Parathyroid adenoma (tissue), 2 donors: ENCODE data around the gene EIF4ENIF1.

ENCODE experiments used
- H2AFZ ChIP-seq: fragments of 300-600 bp; sonication (generic); one replicate; pipeline ENCODE4 v1.7.0; 2017; ENCODE audit warnings: antibody characterized with exemption, mild to moderate bottlenecking
- H3K27ac ChIP-seq: fragments of 300-600 bp; sonication (generic); one replicate; pipeline ENCODE4 v1.7.0; 2017
- H3K27me3 ChIP-seq: fragments of 300-600 bp; sonication (generic); one replicate; pipeline ENCODE4 v1.7.0; 2017; ENCODE audit warnings: low read length; ENCODE audit not compliant: control insufficient read depth, insufficient read depth
- H3K36me3 ChIP-seq: fragments of 300-600 bp; sonication (generic); one replicate; pipeline ENCODE4 v1.7.0; 2017; ENCODE audit warnings: low read length; ENCODE audit not compliant: control insufficient read depth, insufficient read depth
- H3K4me1 ChIP-seq: fragments of 300-600 bp; sonication (generic); one replicate; pipeline ENCODE4 v1.7.0; 2017; ENCODE audit warnings: control low read depth
- H3K4me2 ChIP-seq: fragments of 300-600 bp; sonication (generic); one replicate; pipeline ENCODE4 v1.7.0; 2017; ENCODE audit warnings: low read length
- H3K4me3 ChIP-seq: fragments of 300-600 bp; sonication (generic); one replicate; pipeline ENCODE4 v1.7.0; 2017; ENCODE audit warnings: low read depth, low read length
- H3K79me2 ChIP-seq: fragments of 300-600 bp; sonication (generic); one replicate; pipeline ENCODE4 v1.7.0; 2017; ENCODE audit warnings: control low read depth
- H3K9ac ChIP-seq: fragments of 300-600 bp; sonication (generic); one replicate; pipeline ENCODE4 v1.7.0; 2017; ENCODE audit warnings: mild to moderate bottlenecking
- H3K9me3 ChIP-seq: fragments of 300-600 bp; sonication (generic); one replicate; pipeline ENCODE4 v1.7.0; 2017; ENCODE audit warnings: low read length; ENCODE audit not compliant: control insufficient read depth
- TF ChIP-seq, protein P1 (sequence below): fragments of 300-600 bp; sonication (generic); IDR thresholded peaks from one replicate; pipeline ENCODE4 v1.7.0; 2017; ENCODE audit warnings: antibody characterized with exemption, mild to moderate bottlenecking
- donor health status: primary hyperparathyroidism.

The EIF4ENIF1 gene

GRCh38 chr22:31477329-31477728 lies 12.3 kb downstream of the EIF4ENIF1 start:
- Histone ChIP-seq H3K27me3 (no peaks in the 10 kb centered on the region), H3K4me3 (no peak overlapping the region), H3K9ac (no peak overlapping the region), H3K9me3 (no peaks in the 10 kb centered on the region), H3K79me2 (peaks cover 23% of the 10 kb centered on the region), H3K4me2 (no peak overlapping the region), H2AFZ (no peak overlapping the region), H3K36me3 (no peaks in the 10 kb centered on the region), H3K27ac (no peak overlapping the region), H3K4me1 (no peaks in the 10 kb centered on the region)
- TF ChIP-seq, protein P1, sequence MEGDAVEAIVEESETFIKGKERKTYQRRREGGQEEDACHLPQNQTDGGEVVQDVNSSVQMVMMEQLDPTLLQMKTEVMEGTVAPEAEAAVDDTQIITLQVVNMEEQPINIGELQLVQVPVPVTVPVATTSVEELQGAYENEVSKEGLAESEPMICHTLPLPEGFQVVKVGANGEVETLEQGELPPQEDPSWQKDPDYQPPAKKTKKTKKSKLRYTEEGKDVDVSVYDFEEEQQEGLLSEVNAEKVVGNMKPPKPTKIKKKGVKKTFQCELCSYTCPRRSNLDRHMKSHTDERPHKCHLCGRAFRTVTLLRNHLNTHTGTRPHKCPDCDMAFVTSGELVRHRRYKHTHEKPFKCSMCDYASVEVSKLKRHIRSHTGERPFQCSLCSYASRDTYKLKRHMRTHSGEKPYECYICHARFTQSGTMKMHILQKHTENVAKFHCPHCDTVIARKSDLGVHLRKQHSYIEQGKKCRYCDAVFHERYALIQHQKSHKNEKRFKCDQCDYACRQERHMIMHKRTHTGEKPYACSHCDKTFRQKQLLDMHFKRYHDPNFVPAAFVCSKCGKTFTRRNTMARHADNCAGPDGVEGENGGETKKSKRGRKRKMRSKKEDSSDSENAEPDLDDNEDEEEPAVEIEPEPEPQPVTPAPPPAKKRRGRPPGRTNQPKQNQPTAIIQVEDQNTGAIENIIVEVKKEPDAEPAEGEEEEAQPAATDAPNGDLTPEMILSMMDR = no peak

DNA sequence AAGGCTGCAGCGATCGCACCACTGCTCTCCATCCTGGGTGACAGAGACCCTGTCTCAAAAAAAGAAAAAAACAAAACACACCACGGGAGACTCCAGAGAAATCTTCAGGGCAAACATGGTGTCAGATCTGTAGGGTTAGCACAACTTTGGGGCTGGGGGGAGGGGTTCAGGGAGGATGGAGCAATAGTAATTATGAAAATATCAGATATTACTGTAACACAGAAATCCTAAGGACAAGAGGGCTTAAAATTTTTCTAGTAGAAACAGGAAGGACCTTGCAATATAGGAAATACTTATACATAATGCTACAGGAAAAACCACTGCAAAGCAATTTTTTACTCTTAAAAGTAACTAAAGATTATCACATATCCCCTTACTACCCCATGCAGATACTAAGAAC lies 13.8 kb downstream of the EIF4ENIF1 start:
- H3K9ac ChIP-seq = no peak overlapping the region
- H3K36me3 ChIP-seq = no peaks in the 10 kb centered on the region
- no peak overlapping the region for H3K4me3 ChIP-seq
- H3K27me3 ChIP-seq = no peaks in the 10 kb centered on the region
- no peak overlapping the region for H2AFZ ChIP-seq
- no peaks in the 10 kb centered on the region for H3K4me1 ChIP-seq
- H3K9me3 ChIP-seq = no peaks in the 10 kb centered on the region
- H3K27ac ChIP-seq = no peak overlapping the region
- peaks cover 17% of the 10 kb centered on the region for H3K79me2 ChIP-seq
- TF ChIP-seq, protein P1 = no peak
- H3K4me2 ChIP-seq = no peak overlapping the region

DNA sequence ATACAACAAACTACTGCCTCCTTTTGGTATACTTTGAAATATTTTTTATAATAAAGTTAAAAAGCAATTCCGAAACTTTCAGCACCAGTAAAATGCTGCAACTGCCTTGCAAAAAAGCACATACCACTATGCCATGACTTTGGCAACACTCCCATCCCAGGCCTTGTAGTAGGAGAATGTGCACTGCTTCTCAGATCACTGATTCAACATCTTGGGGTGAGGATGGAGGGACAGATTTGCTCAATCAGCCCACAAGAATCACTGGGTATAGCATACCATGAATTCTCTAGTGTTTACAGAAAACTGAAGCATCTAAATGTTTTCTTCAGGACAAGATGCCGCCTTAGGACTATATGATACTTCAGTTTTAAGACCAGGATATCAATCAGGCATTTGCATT lies 14.9 kb downstream of the EIF4ENIF1 start:
- no peaks in the 10 kb centered on the region for H3K27me3 ChIP-seq
- no peak overlapping the region for H2AFZ ChIP-seq
- H3K4me3 ChIP-seq = no peak overlapping the region
- H3K4me2 ChIP-seq = no peak overlapping the region
- no peaks in the 10 kb centered on the region for H3K9me3 ChIP-seq
- TF ChIP-seq, protein P1 = no peak
- H3K4me1 ChIP-seq = no peaks in the 10 kb centered on the region
- no peak overlapping the region for H3K27ac ChIP-seq
- H3K36me3 ChIP-seq = no peaks in the 10 kb centered on the region
- H3K9ac ChIP-seq = no peak overlapping the region
- H3K79me2 ChIP-seq = peaks cover 14% of the 10 kb centered on the region

DNA sequence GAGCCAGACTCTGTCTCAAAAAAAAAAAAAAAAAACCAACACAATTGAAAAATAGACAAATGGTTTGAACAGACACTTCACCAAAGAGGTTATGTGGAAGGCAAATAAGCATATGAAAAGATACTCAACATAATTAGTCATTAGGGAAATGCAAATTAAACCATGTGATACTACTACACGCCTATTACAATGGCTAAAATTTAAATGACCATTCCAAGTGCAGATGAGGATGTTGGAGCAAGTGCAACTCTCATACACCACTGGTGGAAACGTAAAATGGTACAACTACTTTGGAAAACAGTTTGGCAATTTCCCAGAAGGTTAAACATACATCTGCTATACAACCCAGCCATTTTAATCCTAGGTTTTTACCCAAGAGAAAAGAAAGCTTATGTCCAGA lies 24.3 kb downstream of the EIF4ENIF1 start:
- H2AFZ ChIP-seq = no peak overlapping the region
- no peaks in the 10 kb centered on the region for H3K27me3 ChIP-seq
- no peak overlapping the region for H3K9ac ChIP-seq
- no peaks in the 10 kb centered on the region for H3K36me3 ChIP-seq
- no peak overlapping the region for H3K4me3 ChIP-seq
- no peaks in the 10 kb centered on the region for H3K79me2 ChIP-seq
- no peaks in the 10 kb centered on the region for H3K4me1 ChIP-seq
- no peak overlapping the region for H3K4me2 ChIP-seq
- no peak overlapping the region for H3K27ac ChIP-seq
- TF ChIP-seq, protein P1 = no peak
- no peaks in the 10 kb centered on the region for H3K9me3 ChIP-seq

GRCh38 chr22:31461699-31462098 lies 27.9 kb downstream of the EIF4ENIF1 start:
- TF ChIP-seq, protein P1 = no peak
- H3K4me3 ChIP-seq = no peak overlapping the region

More at GRCh38 chr22:31461699-31462098, 27.9 kb downstream of the EIF4ENIF1 start:
- H3K4me1 ChIP-seq = no peaks in the 10 kb centered on the region
- no peaks in the 10 kb centered on the region for H3K27me3 ChIP-seq
- H3K9ac ChIP-seq = no peak overlapping the region
- no peak overlapping the region for H3K4me2 ChIP-seq
- no peaks in the 10 kb centered on the region for H3K9me3 ChIP-seq
- H2AFZ ChIP-seq = no peak overlapping the region
- H3K36me3 ChIP-seq = no peaks in the 10 kb centered on the region
- H3K27ac ChIP-seq = no peak overlapping the region
- no peaks in the 10 kb centered on the region for H3K79me2 ChIP-seq
